DND-41 (cell line): ENCODE data around the gene SLC6A17.
A peak's percentile ranks its signal among the peaks of the same experiment; 100 is the strongest.

ENCODE experiments used
- ATAC-seq: fragments of 200-7000 bp; cut with Tn5 transposase; 3 replicates; pipeline ENCODE4 v1.9.1; 2021; ENCODE audit warnings: low read depth; ENCODE audit not compliant: insufficient read depth
- DNase-seq: peaks from one replicate; pipeline ENCODE4 v3.0.0-alpha.2; 2020
- H2AFZ ChIP-seq: 2 replicates; pipeline ENCODE4 v1.6.0; 2012; ENCODE audit warnings: low read depth, low read length
- H3K27ac ChIP-seq: 2 replicates; pipeline ENCODE4 v1.5.1; 2012; ENCODE audit warnings: low read length, inconsistent platforms
- H3K27me3 ChIP-seq: fragments of 200-600 bp; sonication (generic); 2 replicates; pipeline ENCODE4 v1.6.0; 2012; ENCODE audit warnings: low read length, mild to moderate bottlenecking, inconsistent platforms; ENCODE audit not compliant: insufficient read depth, poor library complexity
- H3K36me3 ChIP-seq: 2 replicates; pipeline ENCODE4 v1.5.1; 2012; ENCODE audit warnings: low read length, inconsistent platforms; ENCODE audit not compliant: insufficient read depth
- H3K4me1 ChIP-seq: 2 replicates; pipeline ENCODE4 v1.5.1; 2012; ENCODE audit warnings: mild to moderate bottlenecking, low read length; ENCODE audit not compliant: insufficient read depth
- H3K4me2 ChIP-seq: 2 replicates; pipeline ENCODE4 v1.6.0; 2012; ENCODE audit warnings: mild to moderate bottlenecking, moderate library complexity, low read length, inconsistent platforms; ENCODE audit not compliant: insufficient read depth
- H3K4me3 ChIP-seq, 2 experiments: fragments of 200-600 bp in 1 of 2; shearing (Covaris generic) in 1 of 2; 2 replicates each; pipeline ENCODE4 v1.5.1; 2012 to 2016; ENCODE audit warnings: inconsistent platforms in 2 of 2, low read length in 2 of 2, mild to moderate bottlenecking in 2 of 2, low read depth in 1 of 2, moderate library complexity in 1 of 2
- H3K79me2 ChIP-seq: 2 replicates; pipeline ENCODE4 v1.6.0; 2012; ENCODE audit warnings: low read length, inconsistent platforms; ENCODE audit not compliant: insufficient read depth
- H3K9ac ChIP-seq: 2 replicates; pipeline ENCODE4 v1.6.0; 2012; ENCODE audit warnings: low read depth, mild to moderate bottlenecking, inconsistent platforms, low read length, moderate library complexity
- H3K9me3 ChIP-seq: 2 replicates; pipeline ENCODE4 v1.5.1; 2012; ENCODE audit warnings: low read length, moderate library complexity, mild to moderate bottlenecking, inconsistent platforms; ENCODE audit not compliant: insufficient read depth, severe bottlenecking
- H4K20me1 ChIP-seq: 2 replicates; pipeline ENCODE4 v1.6.0; 2012; ENCODE audit warnings: low read length; ENCODE audit not compliant: insufficient read depth
- EZH2 ChIP-seq: IDR thresholded peaks from 3 replicates; pipeline ENCODE4 v1.6.1; 2012; ENCODE audit warnings: borderline replicate concordance, low read depth, mild to moderate bottlenecking, moderate library complexity, low read length, inconsistent platforms; ENCODE audit not compliant: severe bottlenecking
- TF ChIP-seq, protein P1 (sequence below): IDR thresholded peaks from 2 replicates; pipeline ENCODE4 v1.5.1; 2012; ENCODE audit warnings: borderline replicate concordance, low read length, moderate library complexity, mild to moderate bottlenecking; ENCODE audit not compliant: poor library complexity, severe bottlenecking; ENCODE audit errors: extremely low read depth

The SLC6A17 gene

GRCh38 chr1:110134050-110134595 lies 16.2 kb upstream of the SLC6A17 start:
- Histone ChIP-seq H3K9me3 (no peaks in the 10 kb centered on the region), H3K4me1 (no peaks in the 10 kb centered on the region), H3K4me2 (no peak overlapping the region), H3K36me3 (no peaks in the 10 kb centered on the region), H4K20me1 (no peaks in the 10 kb centered on the region), H2AFZ (no peak overlapping the region), H3K27ac (no peak overlapping the region), H3K4me3 (no peak overlapping the region), H3K79me2 (no peaks in the 10 kb centered on the region), H3K27me3 (peaks cover 37% of the 10 kb centered on the region), H3K9ac (no peak overlapping the region)
- ATAC-seq (no peak), DNase-seq (no peak)
- TF ChIP-seq, protein P1, sequence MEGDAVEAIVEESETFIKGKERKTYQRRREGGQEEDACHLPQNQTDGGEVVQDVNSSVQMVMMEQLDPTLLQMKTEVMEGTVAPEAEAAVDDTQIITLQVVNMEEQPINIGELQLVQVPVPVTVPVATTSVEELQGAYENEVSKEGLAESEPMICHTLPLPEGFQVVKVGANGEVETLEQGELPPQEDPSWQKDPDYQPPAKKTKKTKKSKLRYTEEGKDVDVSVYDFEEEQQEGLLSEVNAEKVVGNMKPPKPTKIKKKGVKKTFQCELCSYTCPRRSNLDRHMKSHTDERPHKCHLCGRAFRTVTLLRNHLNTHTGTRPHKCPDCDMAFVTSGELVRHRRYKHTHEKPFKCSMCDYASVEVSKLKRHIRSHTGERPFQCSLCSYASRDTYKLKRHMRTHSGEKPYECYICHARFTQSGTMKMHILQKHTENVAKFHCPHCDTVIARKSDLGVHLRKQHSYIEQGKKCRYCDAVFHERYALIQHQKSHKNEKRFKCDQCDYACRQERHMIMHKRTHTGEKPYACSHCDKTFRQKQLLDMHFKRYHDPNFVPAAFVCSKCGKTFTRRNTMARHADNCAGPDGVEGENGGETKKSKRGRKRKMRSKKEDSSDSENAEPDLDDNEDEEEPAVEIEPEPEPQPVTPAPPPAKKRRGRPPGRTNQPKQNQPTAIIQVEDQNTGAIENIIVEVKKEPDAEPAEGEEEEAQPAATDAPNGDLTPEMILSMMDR = no peak
- no peak for TF ChIP-seq EZH2

DNA sequence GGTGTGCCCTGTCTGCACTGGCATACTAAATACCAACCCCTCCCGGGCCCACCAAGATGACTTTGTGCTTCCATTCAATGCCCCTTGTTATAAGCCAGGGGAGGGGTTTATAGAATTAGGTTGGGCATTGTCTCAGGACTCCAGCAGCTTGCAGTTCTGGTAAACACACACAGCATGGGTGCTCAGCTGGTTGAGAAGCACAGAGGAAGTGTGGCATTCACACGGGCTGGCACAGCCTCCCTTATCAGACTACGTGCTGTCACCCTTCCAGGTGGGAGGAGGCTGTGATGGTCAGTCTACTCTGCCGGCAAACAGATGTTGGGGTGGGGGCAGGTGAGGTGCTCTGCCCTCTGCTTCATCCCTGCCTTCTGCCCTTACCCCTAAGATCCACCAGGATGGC lies 15.0 kb upstream of the SLC6A17 start:
- H4K20me1 ChIP-seq = no peaks in the 10 kb centered on the region
- no peak overlapping the region for H3K4me2 ChIP-seq
- no peaks in the 10 kb centered on the region for H3K9me3 ChIP-seq
- DNase-seq = no peak
- no peak overlapping the region for H2AFZ ChIP-seq
- no peak overlapping the region for H3K27ac ChIP-seq
- peaks cover 34% of the 10 kb centered on the region for H3K27me3 ChIP-seq
- no peaks in the 10 kb centered on the region for H3K79me2 ChIP-seq
- no peak overlapping the region for H3K9ac ChIP-seq
- TF ChIP-seq, protein P1 = no peak
- no peak for TF ChIP-seq EZH2
- ATAC-seq = no peak
- no peak overlapping the region for H3K4me3 ChIP-seq
- no peaks in the 10 kb centered on the region for H3K36me3 ChIP-seq
- no peaks in the 10 kb centered on the region for H3K4me1 ChIP-seq

DNA sequence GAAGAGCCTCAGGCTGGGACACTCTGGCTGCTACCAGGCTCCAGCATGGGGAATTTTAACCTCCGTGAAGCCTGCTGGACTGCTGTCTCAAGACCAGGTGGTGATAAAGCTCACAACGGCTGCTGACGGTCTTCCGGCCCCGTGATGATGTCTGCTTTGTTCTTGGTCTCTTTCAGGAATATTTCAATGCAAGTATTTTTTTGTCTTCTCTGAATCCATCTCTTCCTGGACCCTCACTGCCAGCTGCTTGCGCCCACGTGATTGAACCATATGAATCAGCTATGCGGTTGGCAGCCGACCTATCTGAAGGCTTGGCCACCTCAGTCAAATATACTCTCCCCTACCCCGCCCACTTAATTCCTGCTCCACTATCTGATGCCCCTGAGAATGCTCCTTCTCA lies 14.6 kb upstream of the SLC6A17 start:
- ATAC-seq (no peak), DNase-seq (no peak)
- Histone ChIP-seq H3K27ac (no peak overlapping the region), H4K20me1 (no peaks in the 10 kb centered on the region), H3K36me3 (no peaks in the 10 kb centered on the region), H3K4me1 (no peaks in the 10 kb centered on the region), H3K79me2 (no peaks in the 10 kb centered on the region), H3K4me3 (no peak overlapping the region), H3K9ac (no peak overlapping the region), H3K4me2 (no peak overlapping the region), H3K27me3 (peaks cover 33% of the 10 kb centered on the region), H2AFZ (no peak overlapping the region), H3K9me3 (no peaks in the 10 kb centered on the region)
- TF ChIP-seq EZH2 = no peak
- TF ChIP-seq, protein P1 = no peak

- no peaks in the 10 kb centered on the region for H4K20me1 ChIP-seq
- no peaks in the 10 kb centered on the region for H3K36me3 ChIP-seq
- no peak overlapping the region for H2AFZ ChIP-seq
- H3K79me2 ChIP-seq = no peaks in the 10 kb centered on the region
- H3K4me1 ChIP-seq = no peaks in the 10 kb centered on the region
- H3K9ac ChIP-seq = no peak overlapping the region
- DNase-seq = peak; percentile 17
- no peak for ATAC-seq
- H3K27ac ChIP-seq = no peak overlapping the region
- peaks cover 30% of the 10 kb centered on the region for H3K27me3 ChIP-seq
- H3K4me3 ChIP-seq = no peak overlapping the region
- no peaks in the 10 kb centered on the region for H3K9me3 ChIP-seq
- H3K4me2 ChIP-seq = no peak overlapping the region
- TF ChIP-seq, protein P1 = no peak
- no peak for TF ChIP-seq EZH2
These were observed 13.4 kb upstream of the SLC6A17 start for GRCh38 chr1:110136911-110137310.
